Motor neuron (in vitro differentiated cells): ENCODE data around the gene WWOX. TPM values are rescaled to one million over a fixed set of nuclear protein-coding genes. Genes with fewer than 3 reads are reported as not detected.

Experiments used
- ATAC-seq, 8 experiments: fragments of 200-7000 bp; cut with Tn5 transposase; replicated peaks in 6 of 8; 2 replicates each; pipeline ENCODE4 v1.8.0; 2021; ENCODE audit warnings: mild to moderate bottlenecking in 8 of 8, moderate library complexity in 8 of 8
- H3K27ac ChIP-seq, 2 donors: fragments of 250-450 bp; sonication (Bioruptor Pico); 2 replicates each; pipeline ENCODE4 v1.9.0; 2021; ENCODE audit warnings: antibody characterized with exemption in 2 of 2, mild to moderate bottlenecking in 2 of 2, moderate library complexity in 1 of 2
- H3K4me1 ChIP-seq, 2 donors: fragments of 250-450 bp; sonication (Bioruptor Pico); replicated peaks in 1 of 2; 2 replicates each; pipeline ENCODE4 v1.6.1; 2021; ENCODE audit warnings: antibody characterized with exemption in 2 of 2, mild to moderate bottlenecking in 2 of 2, moderate library complexity in 1 of 2
- H3K4me3 ChIP-seq, 5 donors: fragments of 250-450 bp; sonication (Bioruptor Pico); 2 replicates each; pipeline ENCODE4 v1.9.0; 2021; ENCODE audit warnings: antibody characterized with exemption in 5 of 5, mild to moderate bottlenecking in 5 of 5, moderate library complexity in 4 of 5
- WGBS, 10 experiments: fragments of 450-650 bp; shearing (Covaris generic); methylation state at CpG; one replicate each; pipeline ENCODE4 v1.0.0; 2022; 5-methylcytosine and 5-hydroxymethylcytosine counted together
- in situ Hi-C, 9 experiments: fragments of 400-800 bp; cut with MboI; loops; one replicate each; pipeline ENCODE4 v1.15.0; 2021; ENCODE audit warnings: low sequenced_read_pairs in 9 of 9, low pct_unique_long_range_greater_than_20kb in 2 of 9; ENCODE audit not compliant: unreplicated experiment in 9 of 9
- total RNA-seq, 8 experiments: library from RNA; unstranded; fragments of 300-600 nt; gene quantifications; 2 replicates each; pipeline versions ENCODE4 v1.2.3 to v1.2.4, GENCODE V29; 2022

Gene WWOX
- total RNA-seq, 8 experiments from 2014 or later, result 10.3 to 27.8 (median 12.3) TPM

DNA sequence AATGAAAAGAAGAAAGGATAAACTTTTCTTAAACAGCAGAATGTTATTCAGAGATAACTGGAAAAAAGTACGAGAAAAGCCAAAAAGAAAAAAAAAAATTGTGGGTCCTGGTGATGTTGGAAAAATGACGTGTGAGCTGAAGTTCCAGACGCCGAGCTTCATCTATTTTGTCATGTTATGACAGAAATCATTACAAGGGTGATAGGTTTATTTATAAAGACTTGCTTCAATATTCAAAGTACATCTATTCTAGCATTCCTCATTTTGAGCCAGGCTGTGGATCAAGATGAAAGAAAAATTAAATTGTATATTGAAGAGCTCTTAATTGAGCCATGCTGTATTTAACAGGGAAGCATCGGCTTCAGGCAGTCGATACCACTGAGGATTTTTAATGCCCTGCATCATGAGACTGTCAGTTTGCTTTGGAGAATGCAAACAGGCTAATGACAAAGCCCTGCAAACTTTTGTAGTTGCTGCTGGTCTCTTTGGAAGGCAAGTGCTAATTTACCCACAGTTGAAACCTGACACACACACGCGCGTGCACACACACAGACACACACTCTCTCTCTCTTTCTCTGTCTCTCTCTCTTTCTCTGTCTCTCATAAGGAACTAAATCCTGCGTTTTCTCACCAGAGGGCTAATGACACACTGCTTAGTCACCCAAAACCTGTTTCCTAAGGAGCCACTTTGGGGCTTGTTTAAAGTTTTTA is 110.7 kb downstream of the WWOX start:
- Histone ChIP-seq H3K4me3 (no peak overlapping the region), H3K27ac (no peak overlapping the region), H3K4me1 (peaks cover 8% of the 10 kb centered on the region in 2 donors)
- in situ Hi-C loops, result loop anchor here in 1 of 9 experiments (10.0 kb wide), 1 partner anchor 55 kb away; no protein-coding TSS in a partner anchor
- peak in 7 of 8 experiments; percentile 28 to 83 (median 49) for ATAC-seq
- WGBS, 10 experiments, result 26 to 76% (median 57%) methylated on average over 2 to 10 of the region's 10 CpGs

DNA sequence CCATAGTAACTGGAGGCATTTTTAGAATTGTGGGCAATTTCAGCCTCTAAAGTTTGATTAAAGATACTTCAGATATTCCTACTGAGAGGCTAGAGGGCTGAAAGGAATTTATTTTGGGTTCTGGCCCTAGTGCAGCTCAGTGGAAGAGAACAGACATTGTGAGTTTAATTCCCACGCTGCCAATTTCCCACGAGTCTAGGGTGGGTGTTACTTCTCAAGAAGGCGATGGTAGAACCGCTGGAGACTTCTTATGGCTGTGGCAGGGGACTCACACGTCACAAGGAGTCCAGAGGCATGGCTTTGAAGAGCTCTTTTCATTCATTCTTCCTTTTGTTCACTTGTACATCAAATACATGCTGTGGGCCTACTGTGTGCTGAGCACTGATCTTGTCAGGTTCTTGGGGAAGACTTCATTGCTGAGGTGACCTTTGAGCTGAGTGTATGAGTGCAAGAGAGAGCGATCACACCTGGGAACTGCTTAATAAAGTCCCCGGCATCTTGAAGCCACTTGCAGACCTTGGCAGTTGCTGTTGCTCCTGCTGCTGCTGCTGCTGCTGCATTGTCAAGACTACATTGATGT is 111.7 kb downstream of the WWOX start:
- H3K4me3 ChIP-seq, result no peak overlapping the region
- H3K4me1 ChIP-seq, result peaks cover 8% of the 10 kb centered on the region in 2 donors
- ATAC-seq, result no peak
- 57 to 100% (median 87%) methylated on average over 1 to 5 of the region's 7 CpGs; no CpG with 5 or more reads in 1 of the 10 experiments for WGBS, 10 experiments
- no peak overlapping the region for H3K27ac ChIP-seq
- in situ Hi-C loops, result loop anchor here in 1 of 9 experiments (10.0 kb wide), 1 partner anchor 56 kb away; no protein-coding TSS in a partner anchor

DNA sequence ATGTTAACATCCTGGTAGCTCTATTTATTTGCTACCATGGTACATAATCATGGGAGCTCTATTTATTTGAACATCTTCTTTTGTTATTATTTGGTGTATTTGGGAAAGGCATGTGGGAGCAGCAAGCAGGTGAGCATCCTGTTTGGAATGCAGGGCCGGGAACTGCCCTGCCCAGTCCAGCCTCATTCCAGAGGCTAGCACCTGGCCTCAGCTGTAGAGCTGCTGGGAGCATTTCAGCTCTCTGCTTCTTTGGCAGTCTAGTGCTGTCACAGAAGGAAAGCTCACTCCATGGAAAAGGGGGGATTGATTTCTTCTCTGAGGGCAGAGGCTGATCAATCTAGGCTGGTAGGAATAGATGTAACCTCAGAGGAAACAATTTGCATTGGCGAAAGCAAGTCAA is 112.5 kb downstream of the WWOX start:
- 20 to 100% (median 100%) methylated on average over 1 to 2 of the region's 2 CpGs; no CpG with 5 or more reads in 3 of the 10 experiments for WGBS, 10 experiments
- peaks cover 8% of the 10 kb centered on the region in 2 donors for H3K4me1 ChIP-seq
- H3K27ac ChIP-seq, result no peak overlapping the region
- H3K4me3 ChIP-seq, result no peak overlapping the region
- in situ Hi-C loops, result loop anchor here in 1 of 9 experiments (10.0 kb wide), 1 partner anchor 57 kb away; no protein-coding TSS in a partner anchor
- ATAC-seq, result peak in 1 of 8 experiments; percentile 12

DNA sequence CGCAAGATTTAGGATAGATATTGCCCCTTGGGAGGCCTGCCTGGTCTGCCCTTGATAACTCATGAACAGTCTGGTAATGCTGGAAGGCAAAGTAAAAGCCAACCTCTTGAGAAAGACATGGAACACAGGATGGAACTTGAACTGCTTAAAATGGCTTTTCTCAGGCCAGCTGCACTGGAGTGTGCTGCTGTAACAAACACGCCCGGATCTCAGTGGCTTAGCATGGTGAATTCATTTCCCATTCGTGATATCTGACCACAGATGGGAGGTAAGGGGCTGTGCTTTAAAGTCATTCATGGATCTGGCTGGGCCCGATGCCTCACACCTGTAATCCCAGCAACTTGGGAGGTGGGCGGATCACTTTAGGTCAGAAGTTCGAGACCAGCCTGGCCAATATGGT is 113.2 kb downstream of the WWOX start:
- in situ Hi-C loops, result loop anchor here in 1 of 9 experiments (10.0 kb wide), 1 partner anchor 58 kb away; no protein-coding TSS in a partner anchor
- 72 to 100% (median 91%) methylated on average over 1 to 6 of the region's 7 CpGs; no CpG with 5 or more reads in 2 of the 10 experiments for WGBS, 10 experiments
- ATAC-seq, result no peak
- H3K4me1 ChIP-seq, result peaks cover 8% of the 10 kb centered on the region in 2 donors
- H3K27ac ChIP-seq, result no peak overlapping the region
- H3K4me3 ChIP-seq, result no peak overlapping the region

DNA sequence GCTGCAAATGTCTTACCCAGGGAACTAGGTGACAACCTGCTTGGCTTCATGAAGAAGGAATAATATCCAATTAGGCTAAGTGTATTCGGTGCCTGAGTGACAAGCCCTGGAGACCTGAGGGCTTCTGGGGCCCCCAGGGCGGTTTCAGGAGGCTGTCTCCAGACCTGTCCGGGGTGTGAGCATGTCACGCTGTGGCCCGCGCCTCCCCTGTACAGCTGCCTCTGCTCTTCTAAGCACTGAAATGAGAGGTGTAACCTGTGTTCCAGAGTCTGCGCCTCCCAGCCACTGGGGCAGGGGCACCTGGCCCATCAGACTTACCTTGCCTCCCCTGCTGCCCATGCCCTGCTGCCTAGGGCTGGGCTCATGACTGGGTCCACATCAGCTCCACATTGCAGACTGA is 114.3 kb downstream of the WWOX start:
- H3K4me1 ChIP-seq, result peaks cover 11 to 14% of the 10 kb centered on the region in 2 donors
- H3K4me3 ChIP-seq, result no peak overlapping the region
- H3K27ac ChIP-seq, result no peak overlapping the region
- in situ Hi-C loops, result loop anchor here in 1 of 9 experiments (10.0 kb wide), 1 partner anchor 59 kb away; no protein-coding TSS in a partner anchor
- ATAC-seq, result no peak
- WGBS, 10 experiments, result 40 to 100% (median 88%) methylated on average over 1 to 7 of the region's 7 CpGs; no CpG with 5 or more reads in 5 of the 10 experiments

DNA sequence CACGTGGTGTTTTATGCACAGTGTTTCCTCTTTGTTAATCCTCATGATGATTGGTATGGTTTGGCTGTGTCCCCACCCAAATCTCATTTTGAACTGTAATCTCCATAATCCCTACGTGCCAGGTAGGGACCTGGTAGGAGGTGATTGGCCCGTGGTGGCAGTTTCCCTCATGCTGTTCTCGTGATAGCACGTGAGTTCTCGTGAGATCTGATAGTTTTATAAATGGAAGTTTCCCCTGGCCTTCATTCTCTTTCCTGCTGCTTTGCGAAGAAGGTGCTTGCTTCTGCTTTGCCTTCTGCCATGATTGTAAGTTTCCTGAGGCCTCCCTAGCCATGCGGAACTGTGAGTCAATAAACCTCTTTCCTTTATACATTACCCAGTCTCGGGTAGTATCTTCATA is 115.8 kb downstream of the WWOX start:
- ATAC-seq, result no peak
- no peak overlapping the region for H3K4me3 ChIP-seq
- peaks cover 6 to 18% of the 10 kb centered on the region in 2 donors for H3K4me1 ChIP-seq
- WGBS, 10 experiments, result 67 to 96% (median 94%) methylated on average over 2 to 9 of the region's 9 CpGs; no CpG with 5 or more reads in 3 of the 10 experiments
- H3K27ac ChIP-seq, result no peak overlapping the region
- in situ Hi-C loops, result loop anchor here in 1 of 9 experiments (10.0 kb wide), 1 partner anchor 60 kb away; no protein-coding TSS in a partner anchor

DNA sequence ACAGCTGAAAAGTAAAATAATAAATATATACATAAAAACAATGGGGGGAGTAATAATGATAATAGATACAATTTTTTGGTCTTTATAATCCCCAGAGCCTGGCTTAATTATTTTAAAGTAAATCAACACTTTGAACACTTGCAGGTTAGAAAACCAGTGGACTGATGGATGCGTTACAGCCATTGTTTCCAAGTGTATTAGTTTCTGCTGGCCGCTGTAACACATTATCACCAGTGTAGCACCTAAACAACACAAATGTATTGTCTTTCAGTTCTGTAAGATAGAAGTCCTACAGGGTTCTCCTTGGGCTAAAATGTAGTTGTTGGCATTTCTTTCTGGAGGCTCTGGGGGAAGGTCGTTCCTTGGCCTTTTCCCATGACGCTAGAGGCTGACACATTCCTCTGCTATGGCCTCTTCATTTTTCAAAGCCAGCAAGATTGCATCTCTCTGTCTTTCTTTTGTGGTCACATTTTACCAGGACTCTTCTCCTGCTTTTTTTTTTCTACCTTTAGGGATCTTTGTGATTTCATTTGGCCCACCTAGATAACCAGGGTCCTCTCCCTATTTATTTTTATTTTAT is 116.8 kb downstream of the WWOX start:
- Histone ChIP-seq H3K27ac (no peak overlapping the region), H3K4me3 (no peak overlapping the region), H3K4me1 (peaks cover 2 to 14% of the 10 kb centered on the region in 2 donors)
- ATAC-seq, result no peak
- 21 to 100% (median 95%) methylated on average over 2 to 4 of the region's 4 CpGs; no CpG with 5 or more reads in 3 of the 10 experiments for WGBS, 10 experiments
- in situ Hi-C loops, result loop anchor here in 1 of 9 experiments (10.0 kb wide), 1 partner anchor 61 kb away; no protein-coding TSS in a partner anchor

DNA sequence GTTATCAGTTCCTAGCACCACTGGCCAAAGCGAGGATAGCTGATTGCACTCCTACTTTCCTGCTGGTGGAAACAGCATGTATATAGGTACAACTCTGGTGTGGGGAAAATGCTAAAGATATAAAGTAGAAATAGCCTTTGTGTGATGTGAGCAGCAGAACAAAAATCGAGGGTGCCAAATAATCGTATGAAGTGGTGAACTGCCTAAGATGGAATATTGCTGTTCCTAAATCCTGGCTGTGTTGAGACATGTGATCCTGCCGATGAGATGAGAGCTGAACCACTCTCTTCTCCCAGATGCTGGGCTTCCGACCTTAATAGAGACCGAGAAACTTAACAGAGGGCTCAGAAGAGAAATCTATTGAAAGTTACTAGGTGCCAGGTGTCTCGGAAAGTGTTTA is 117.8 kb downstream of the WWOX start:
- H3K27ac ChIP-seq, result no peak overlapping the region
- 7 to 100% (median 81%) methylated on average over 1 to 5 of the region's 7 CpGs; no CpG with 5 or more reads in 4 of the 10 experiments for WGBS, 10 experiments
- in situ Hi-C loops, result loop anchor here in 1 of 9 experiments (10.0 kb wide), 1 partner anchor 62 kb away; no protein-coding TSS in a partner anchor
- H3K4me1 ChIP-seq, result peaks cover 2 to 14% of the 10 kb centered on the region in 2 donors
- no peak for ATAC-seq
- no peak overlapping the region for H3K4me3 ChIP-seq

DNA sequence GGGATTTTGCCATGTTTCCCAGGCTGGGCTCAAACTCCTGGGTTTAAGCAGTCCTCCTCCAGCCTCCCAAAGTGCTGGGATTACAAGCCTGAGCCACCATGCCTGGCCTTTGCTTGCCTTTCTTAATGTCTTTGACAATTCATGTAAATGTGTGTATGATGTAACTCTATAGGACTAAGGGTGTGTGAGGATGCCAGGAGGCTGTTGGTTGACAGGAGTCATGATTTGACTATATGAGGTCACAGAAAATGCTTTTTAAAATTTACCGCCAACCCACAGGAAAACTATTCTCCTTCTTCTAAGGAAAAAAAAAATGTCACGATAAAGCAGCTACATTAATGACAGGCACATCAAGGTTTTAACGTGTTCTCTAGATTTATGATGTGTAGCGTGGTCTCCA is 118.8 kb downstream of the WWOX start:
- no peak overlapping the region for H3K27ac ChIP-seq
- peaks cover 2 to 16% of the 10 kb centered on the region in 2 donors for H3K4me1 ChIP-seq
- ATAC-seq, result peak in 3 of 8 experiments; percentile 22 to 64 (median 60)
- WGBS, 10 experiments, result 77 to 100% (median 84%) methylated on average over 1 to 4 of the region's 4 CpGs; no CpG with 5 or more reads in 2 of the 10 experiments
- in situ Hi-C loops, result loop anchor here in 1 of 9 experiments (10.0 kb wide), 1 partner anchor 63 kb away; no protein-coding TSS in a partner anchor
- no peak overlapping the region for H3K4me3 ChIP-seq

DNA sequence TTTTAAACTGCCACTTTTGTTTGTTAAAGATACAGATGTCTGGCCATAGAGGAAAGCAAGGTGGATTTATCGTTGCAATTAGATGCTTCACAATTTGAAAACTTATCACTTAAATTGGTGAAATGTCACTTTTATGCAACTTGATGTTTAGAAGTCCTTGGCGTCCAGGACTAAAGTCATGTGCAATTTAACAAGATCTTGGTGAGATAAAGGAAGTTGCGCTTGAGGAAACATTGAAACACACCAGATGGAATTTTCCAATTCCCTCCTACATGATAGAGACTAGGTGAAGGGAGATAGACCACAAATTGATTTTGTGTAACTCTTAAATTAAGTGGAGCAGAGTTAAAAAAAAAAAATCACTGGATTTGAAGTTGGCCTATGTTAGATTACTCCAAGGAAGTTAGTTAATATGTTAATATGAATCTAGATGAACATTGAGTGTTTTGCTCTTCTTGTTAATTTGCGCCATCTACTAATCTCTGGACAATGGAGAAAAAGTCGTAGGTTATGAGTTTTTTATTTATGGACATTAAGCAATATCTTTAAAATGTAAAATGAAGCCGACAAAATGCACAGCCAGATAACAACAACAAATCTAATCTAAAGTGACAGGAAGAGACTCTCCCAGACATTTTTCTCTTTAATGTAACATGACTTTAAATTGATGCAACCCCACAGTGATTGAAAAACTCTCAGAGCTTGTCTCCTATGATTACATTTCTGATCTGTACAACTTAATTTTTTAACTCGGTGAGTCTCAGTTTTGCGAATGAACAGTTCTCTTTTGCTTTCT is 119.6 kb downstream of the WWOX start:
- Histone ChIP-seq H3K4me1 (peaks cover 2 to 16% of the 10 kb centered on the region in 2 donors), H3K4me3 (no peak overlapping the region), H3K27ac (no peak overlapping the region)
- in situ Hi-C loops, result loop anchor here in 1 of 9 experiments (10.0 kb wide), 1 partner anchor 64 kb away; no protein-coding TSS in a partner anchor
- no peak for ATAC-seq
- 46 to 100% (median 92%) methylated on average over 3 to 8 of the region's 8 CpGs for WGBS, 10 experiments

DNA sequence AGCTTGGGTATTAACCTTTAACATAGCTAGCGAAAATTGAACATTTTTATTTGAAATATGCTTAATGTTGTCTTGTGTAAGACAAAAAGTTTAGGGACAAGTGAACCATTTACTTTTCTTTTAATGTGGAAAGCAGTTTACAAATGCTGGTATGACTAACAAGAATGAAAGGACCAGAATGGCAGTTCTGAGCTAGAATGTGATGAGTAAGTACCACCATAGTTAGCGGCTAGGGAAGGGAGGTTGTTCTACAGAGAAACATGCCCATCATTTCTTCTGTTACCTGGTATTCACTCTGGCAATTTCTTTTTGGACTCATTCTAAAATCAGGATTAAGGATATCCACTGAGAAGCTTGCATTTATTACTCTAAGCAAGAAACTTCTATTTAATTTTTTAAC is 121.1 kb downstream of the WWOX start:
- Histone ChIP-seq H3K27ac (no peak overlapping the region), H3K4me1 (peaks cover 2 to 16% of the 10 kb centered on the region in 2 donors), H3K4me3 (no peak overlapping the region)
- in situ Hi-C loops, result no loop called here
- WGBS, 10 experiments, result 60 to 100% (median 100%) methylated on average over 1 to 2 of the region's 2 CpGs
- ATAC-seq, result no peak

DNA sequence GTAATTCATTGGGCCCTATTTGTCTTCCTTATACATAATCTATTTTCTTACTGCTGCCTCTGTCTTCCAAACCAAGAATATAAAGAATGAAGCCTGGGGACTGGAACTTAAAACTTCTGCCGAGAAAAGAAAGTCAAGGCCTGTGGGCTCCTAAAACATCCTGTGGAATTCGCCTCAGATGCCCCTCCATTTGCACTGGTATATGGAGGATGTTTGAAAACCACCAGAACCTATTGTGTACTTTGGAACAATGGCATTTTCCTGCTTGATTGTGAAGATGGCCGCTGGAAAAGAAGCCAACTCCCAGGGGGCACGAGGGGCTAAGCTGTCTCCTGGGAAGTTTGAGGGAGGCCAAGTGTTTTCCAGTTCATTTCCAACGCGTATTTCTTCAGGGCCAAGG is 122.4 kb downstream of the WWOX start:
- Histone ChIP-seq H3K4me1 (peaks cover 2 to 16% of the 10 kb centered on the region in 2 donors), H3K27ac (no peak overlapping the region), H3K4me3 (no peak overlapping the region)
- in situ Hi-C loops, result no loop called here
- no peak for ATAC-seq
- 10 to 96% (median 77%) methylated on average over 1 to 5 of the region's 6 CpGs; no CpG with 5 or more reads in 3 of the 10 experiments for WGBS, 10 experiments
